GM19238 (cell line): Measurements from ENCODE around the gene ABCC8.
A peak's percentile ranks its signal among the peaks of the same experiment; 100 is the strongest.

Source experiments
- DNase-seq: peaks from one replicate; pipeline ENCODE4 v3.0.0; 2011; ENCODE audit warnings: low spot score; ENCODE audit not compliant: insufficient read length

Gene ABCC8

GRCh38 chr11:17506314-17506713, 29.7 kb upstream of the ABCC8 start:
- DNase-seq, result no peak

GRCh38 chr11:17505146-17505545, 28.5 kb upstream of the ABCC8 start:
- DNase-seq, result no peak

GRCh38 chr11:17504330-17505107, 27.9 kb upstream of the ABCC8 start:
- DNase-seq, result peak; percentile 73

GRCh38 chr11:17502630-17503029, 26.0 kb upstream of the ABCC8 start:
- no peak for DNase-seq

GRCh38 chr11:17500673-17501072, 24.0 kb upstream of the ABCC8 start:
- DNase-seq, result no peak

- DNase-seq, result no peak
Measured at GRCh38 chr11:17498475-17498874, 21.8 kb upstream of the ABCC8 start.

- DNase-seq, result no peak
Measured at GRCh38 chr11:17498058-17498457, 21.4 kb upstream of the ABCC8 start.

- DNase-seq, result no peak
Measured at GRCh38 chr11:17496406-17496805, 19.8 kb upstream of the ABCC8 start.

GRCh38 chr11:17494019-17494418, 17.4 kb upstream of the ABCC8 start:
- DNase-seq, result no peak

- no peak for DNase-seq
Measured at GRCh38 chr11:17490938-17491337, 14.3 kb upstream of the ABCC8 start.

- no peak for DNase-seq
Measured at GRCh38 chr11:17490232-17490631, 13.6 kb upstream of the ABCC8 start.

GRCh38 chr11:17489751-17490150, 13.1 kb upstream of the ABCC8 start:
- DNase-seq, result no peak

- DNase-seq, result no peak
Measured at GRCh38 chr11:17488563-17488962, 11.9 kb upstream of the ABCC8 start.

- no peak for DNase-seq
Measured at GRCh38 chr11:17486646-17487045, 10.0 kb upstream of the ABCC8 start.

GRCh38 chr11:17483505-17483904, 6.9 kb upstream of the ABCC8 start:
- DNase-seq, result no peak

- DNase-seq, result no peak
Measured at GRCh38 chr11:17481905-17482304, 5.3 kb upstream of the ABCC8 start.

- no peak for DNase-seq
Measured at GRCh38 chr11:17479284-17480214, 2.9 kb upstream of the ABCC8 start.

GRCh38 chr11:17478070-17478469, 1.4 kb upstream of the ABCC8 start:
- DNase-seq, result no peak

GRCh38 chr11:17477361-17477760, 716 bp upstream of the ABCC8 start:
- no peak for DNase-seq

GRCh38 chr11:17477084-17477333, 364 bp upstream of the ABCC8 start:
- no peak for DNase-seq

GRCh38 chr11:17475666-17476316, 854 bp downstream of the ABCC8 start:
- no peak for DNase-seq

GRCh38 chr11:17473071-17473744, 3.4 kb downstream of the ABCC8 start:
- DNase-seq, result no peak
